Measurements from ENCODE around the gene NGLY1.

DNA sequence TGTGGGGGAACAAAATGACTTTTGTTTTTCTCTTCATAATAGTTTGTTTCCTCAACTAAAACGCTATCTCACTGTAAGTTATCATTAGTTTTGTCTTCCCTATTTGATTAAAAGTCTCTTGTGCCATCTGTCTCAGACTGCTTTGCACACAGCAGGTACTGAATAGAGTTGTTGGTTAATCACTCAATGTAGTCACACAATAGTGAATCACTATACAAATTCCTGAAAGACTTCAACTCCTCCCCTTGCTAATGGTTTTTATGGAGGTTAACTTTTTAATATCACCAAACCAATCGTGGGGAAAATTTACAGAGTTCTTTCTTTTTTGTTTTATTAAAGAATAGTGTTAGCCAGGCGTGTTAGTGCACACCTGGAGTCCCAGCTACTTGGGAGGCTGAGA lies 2.6 kb upstream of the NGLY1 start:
- TF ChIP-seq POLR2A (IDR thresholded peaks at IDR 0.05; ENCODE audit: low read depth, low read length) = no peak
- TF ChIP-seq BHLHE40 (IDR thresholded peaks at IDR 0.05; ENCODE audit: low read depth, low read length) = no peak
- TF ChIP-seq RAD21 (IDR thresholded peaks at IDR 0.05; ENCODE audit: low read length) = no peak
- TF ChIP-seq CTCF (conservative IDR thresholded peaks at IDR 0.05; ENCODE audit: low read depth, low read length) = no peak
- no peak for TF ChIP-seq USF2 (IDR thresholded peaks at IDR 0.05; ENCODE audit: low read depth, low read length)
- TF ChIP-seq, protein P1, sequence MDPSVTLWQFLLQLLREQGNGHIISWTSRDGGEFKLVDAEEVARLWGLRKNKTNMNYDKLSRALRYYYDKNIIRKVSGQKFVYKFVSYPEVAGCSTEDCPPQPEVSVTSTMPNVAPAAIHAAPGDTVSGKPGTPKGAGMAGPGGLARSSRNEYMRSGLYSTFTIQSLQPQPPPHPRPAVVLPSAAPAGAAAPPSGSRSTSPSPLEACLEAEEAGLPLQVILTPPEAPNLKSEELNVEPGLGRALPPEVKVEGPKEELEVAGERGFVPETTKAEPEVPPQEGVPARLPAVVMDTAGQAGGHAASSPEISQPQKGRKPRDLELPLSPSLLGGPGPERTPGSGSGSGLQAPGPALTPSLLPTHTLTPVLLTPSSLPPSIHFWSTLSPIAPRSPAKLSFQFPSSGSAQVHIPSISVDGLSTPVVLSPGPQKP (IDR thresholded peaks at IDR 0.05; ENCODE audit: borderline replicate concordance, low read depth, low read length) = no peak
- TF ChIP-seq RCOR1 (IDR thresholded peaks at IDR 0.05; ENCODE audit: insufficient replicate concordance, low read length) = no peak
- no peak for TF ChIP-seq SMC3 (IDR thresholded peaks at IDR 0.05; ENCODE audit: low read depth, low read length)
- TF ChIP-seq CEBPB (IDR thresholded peaks at IDR 0.05; ENCODE audit: low read depth, low read length) = no peak
- no peak for TF ChIP-seq FOS (IDR thresholded peaks at IDR 0.05; ENCODE audit: low read depth, low read length)
- no peak for TF ChIP-seq CHD1 (IDR thresholded peaks at IDR 0.05; ENCODE audit: low read depth, low read length)
- TF ChIP-seq MAFK (IDR thresholded peaks at IDR 0.05; ENCODE audit: low read depth, low read length) = no peak
- no peak for TF ChIP-seq RFX5 (IDR thresholded peaks at IDR 0.05; ENCODE audit: low read depth, low read length)
